GM12878 (cell line): ENCODE data around the gene UCN2. TPM values are rescaled to one million over a fixed set of nuclear protein-coding genes. Genes with fewer than 3 reads are reported as not detected.

Experiments
- ATAC-seq: fragments of 200-7000 bp; cut with Tn5 transposase; 3 replicates; pipeline ENCODE4 v1.9.1; 2020; ENCODE audit warnings: mild to moderate bottlenecking, moderate library complexity
- BruUV-seq: library from RNA; stranded (reverse); fragments of 400-500 nt; replicated peaks from 2 replicates; lab custom pipeline; 2021; lab: Mats Ljungman, UMichigan
- CTCF ChIA-PET: fragments of 300-600 bp; sonication (Branson Sonifier 250); formaldehyde crosslinking; extraction: SDS; loops from one replicate; lab custom pipeline; 2021; ENCODE audit warnings: inconsistent platforms; lab: Yijun Ruan, JAX
- POLR2A ChIA-PET: fragments of 350-600 bp; formaldehyde crosslinking; extraction: SDS; loops from one replicate; lab custom pipeline; 2021; ENCODE audit warnings: inconsistent platforms; lab: Charles Lee
- RAD21 ChIA-PET: fragments of 300-600 bp; sonication (Branson Sonifier 250); formaldehyde crosslinking; loops from one replicate; lab custom pipeline; 2023; ENCODE audit warnings: antibody characterized with exemption; ENCODE audit not compliant: unreplicated experiment; lab: Charles Lee
- SMC1A ChIA-PET: fragments of 300-600 bp; sonication (Branson Sonifier 250); formaldehyde crosslinking; loops from one replicate; lab custom pipeline; 2023; ENCODE audit not compliant: unreplicated experiment, uncharacterized antibody; lab: Charles Lee
- DNase-seq: peaks from one replicate; pipeline ENCODE4 v3.0.0-alpha.2; 2011; ENCODE audit warnings: low read depth, low spot score
- FAIRE-seq: peaks from 3 replicates; lab custom pipeline; 2011; peaks lifted over from hg19 to GRCh38; lab: Jason Lieb, UNC
- H2AFZ ChIP-seq: 2 replicates; pipeline ENCODE4 v1.6.0; 2011; ENCODE audit warnings: low read depth, low read length, control low read depth; ENCODE audit not compliant: control insufficient read depth
- H3K27ac ChIP-seq: 2 replicates; pipeline ENCODE4 v1.5.1; 2011; ENCODE audit warnings: control low read depth; ENCODE audit not compliant: control insufficient read depth, insufficient read depth
- H3K27me3 ChIP-seq, 2 experiments: replicated peaks in 1 of 2; 2 replicates each; pipeline versions ENCODE4 v1.6.0 to v1.6.1; 2011; ENCODE audit warnings: low read length in 1 of 2; ENCODE audit not compliant: control insufficient read depth in 2 of 2, insufficient read depth in 2 of 2
- H3K36me3 ChIP-seq, 2 experiments: 2 replicates each; pipeline ENCODE4 v1.5.1; 2011; ENCODE audit warnings: low read length in 1 of 2; ENCODE audit not compliant: control insufficient read depth in 2 of 2, insufficient read depth in 2 of 2
- H3K4me1 ChIP-seq: 2 replicates; pipeline ENCODE4 v1.6.1; 2011; ENCODE audit warnings: mild to moderate bottlenecking, low read length, moderate library complexity, mixed read lengths; ENCODE audit not compliant: control insufficient read depth, insufficient read depth
- H3K4me2 ChIP-seq: 2 replicates; pipeline ENCODE4 v1.6.0; 2011; ENCODE audit warnings: control low read depth; ENCODE audit not compliant: control insufficient read depth, insufficient read depth
- H3K4me3 ChIP-seq: fragments of 200-600 bp; sonication (generic); 2 replicates; pipeline ENCODE4 v1.5.1; 2016
- H3K79me2 ChIP-seq: 2 replicates; pipeline ENCODE4 v1.6.0; 2011; ENCODE audit warnings: low read length; ENCODE audit not compliant: control insufficient read depth, insufficient read depth
- H3K9ac ChIP-seq: 2 replicates; pipeline ENCODE4 v1.8.0; 2011; ENCODE audit warnings: low read length, control low read depth, mixed read lengths; ENCODE audit not compliant: control insufficient read depth, insufficient read depth
- H3K9me3 ChIP-seq: replicated peaks from 3 replicates; pipeline ENCODE4 v1.5.1; 2011; ENCODE audit warnings: mild to moderate bottlenecking, low read length; ENCODE audit not compliant: control insufficient read depth, insufficient read depth
- H4K20me1 ChIP-seq: 2 replicates; pipeline ENCODE4 v1.6.0; 2011; ENCODE audit not compliant: control insufficient read depth, insufficient read depth
- CREM ChIP-seq: IDR thresholded peaks from 2 replicates; pipeline ENCODE4 v1.6.1; 2014; ENCODE audit warnings: antibody characterized with exemption, low read depth
- HDAC6 ChIP-seq: fragments of 200-600 bp; sonication (generic); IDR thresholded peaks from one replicate; pipeline ENCODE4 v1.8.0; 2017; ENCODE audit warnings: antibody characterized with exemption; ENCODE audit not compliant: unreplicated experiment
- NR2F1 ChIP-seq: fragments of 450-650 bp; conservative IDR thresholded peaks from 2 replicates; pipeline ENCODE4 v1.6.1; 2017; ENCODE audit warnings: mild to moderate bottlenecking
- WGBS: methylation state at CpG from one replicate; pipeline ENCODE4 v1.1.6; 2016; ENCODE audit warnings: low lambda C conversion rate; ENCODE audit not compliant: insufficient replicate concordance, insufficient coverage; ENCODE audit errors: missing lambda C conversion rate; 5-methylcytosine and 5-hydroxymethylcytosine counted together
- in situ Hi-C: fragments of 300-500 bp; cut with MboI; formaldehyde crosslinking; loops from 9 replicates; pipeline ENCODE4 v1.14.3; 2018; ENCODE audit warnings: mixed read lengths
- intact Hi-C: fragments of 100-400 bp; cut with micrococcal nuclease; formaldehyde crosslinking; loops from one replicate; pipeline ENCODE4 v1.14.2; 2022; ENCODE audit not compliant: unreplicated experiment
- polyA plus RNA-seq, 11 experiments: library from polyadenylated mRNA; depleted of rRNA in 4 of 11; unstranded in 6 of 11; stranded (reverse) in 5 of 11; fragments of >200 nt; fragmentation: Nextera tagmentation in 4 of 11; fragmentation: Illumina TruSeq in 1 of 11; extraction: Ambion mirVana in 4 of 11; extraction: Trizol in 1 of 11; gene quantifications; 1 replicate in 1 of 11; 2 replicates in 10 of 11; pipeline versions ENCODE4 v1.2.1 to v1.2.3, GENCODE V29; 2011 to 2016; ENCODE audit warnings: inconsistent platforms in 2 of 11, missing spikeins in 2 of 11, low read depth in 1 of 11
- total RNA-seq, 4 experiments: library from RNA; depleted of rRNA in 3 of 4; stranded (reverse); fragments of >200 nt in 3 of 4; fragmentation: Illumina TruSeq in 1 of 4; extraction: Trizol in 1 of 4; gene quantifications; 2 replicates each; pipeline versions ENCODE4 v1.2.1 to v1.2.3, GENCODE V29; 2013 to 2021
- TF ChIP-seq, protein P1 (sequence below): fragments of 450-650 bp; IDR thresholded peaks from 2 replicates; pipeline ENCODE4 v1.6.1; 2017; ENCODE audit warnings: antibody characterized with exemption, mild to moderate bottlenecking, moderate library complexity
- TF ChIP-seq, protein P2 (sequence below): fragments of 450-650 bp; IDR thresholded peaks from 2 replicates; pipeline ENCODE4 v1.6.1; 2017; ENCODE audit warnings: mild to moderate bottlenecking, moderate library complexity

UCN2 gene
- total and polyA plus RNA-seq, 10 of the 15 experiments (the other 5 are each of a cell fraction or from before 2014, with no cell fraction given) = 0.05 TPM; not detected in 9

DNA sequence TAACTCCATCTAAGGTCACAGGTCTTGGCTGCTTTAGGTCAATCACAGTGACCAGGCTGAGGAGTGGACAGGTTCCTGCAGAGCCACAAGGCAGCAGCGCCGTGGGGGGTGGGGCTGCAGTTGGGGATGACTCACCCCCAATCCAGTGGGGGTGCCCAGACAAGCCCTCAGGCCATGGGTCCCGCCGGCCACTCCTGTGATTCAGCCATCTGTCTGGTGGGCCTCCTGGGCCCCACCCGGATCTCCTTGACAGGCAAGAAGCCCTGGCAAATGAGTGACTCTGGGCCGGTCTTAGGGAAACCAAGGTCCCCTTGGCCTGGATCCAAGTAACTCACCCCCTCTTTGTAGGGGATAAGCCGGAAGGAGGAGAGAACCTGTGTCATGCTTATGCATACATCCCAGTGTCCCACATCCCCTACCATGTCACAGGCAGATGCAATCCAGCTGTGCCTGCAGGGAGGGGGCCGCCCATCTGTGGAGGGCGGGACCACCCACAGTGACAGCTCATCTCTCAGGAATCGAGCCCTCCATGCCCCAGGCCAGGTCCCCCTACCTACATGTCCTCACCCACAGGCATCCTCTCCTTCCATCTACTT is 32.0 kb upstream of the UCN2 start:
- FAIRE-seq = no peak
- intact Hi-C loops = no loop called here
- Histone ChIP-seq H3K4me1 (no peaks in the 10 kb centered on the region; the same call in 1 of the 2 replicates), H3K36me3 (peaks cover 13 to 21% of the 10 kb centered on the region in 2 experiments), H3K4me3 (no peak overlapping the region), H3K27ac (no peak overlapping the region), H4K20me1 (no peaks in the 10 kb centered on the region), H3K9me3 (no peaks in the 10 kb centered on the region), H3K9ac (no peak overlapping the region), H2AFZ (no peak overlapping the region), H3K27me3 (peaks cover 0 to 9% of the 10 kb centered on the region in 2 experiments; a peak in 2 of 4 replicates), H3K79me2 (no peaks in the 10 kb centered on the region), H3K4me2 (no peak overlapping the region)
- ATAC-seq = peak; percentile 41; the same call in 2 of the 3 replicates
- no peak for DNase-seq
- in situ Hi-C loops = no loop called here
- POLR2A ChIA-PET = no interaction called here
- peak; percentile 30; the same call in 1 of the 2 replicates for TF ChIP-seq NR2F1
- TF ChIP-seq, protein P1, sequence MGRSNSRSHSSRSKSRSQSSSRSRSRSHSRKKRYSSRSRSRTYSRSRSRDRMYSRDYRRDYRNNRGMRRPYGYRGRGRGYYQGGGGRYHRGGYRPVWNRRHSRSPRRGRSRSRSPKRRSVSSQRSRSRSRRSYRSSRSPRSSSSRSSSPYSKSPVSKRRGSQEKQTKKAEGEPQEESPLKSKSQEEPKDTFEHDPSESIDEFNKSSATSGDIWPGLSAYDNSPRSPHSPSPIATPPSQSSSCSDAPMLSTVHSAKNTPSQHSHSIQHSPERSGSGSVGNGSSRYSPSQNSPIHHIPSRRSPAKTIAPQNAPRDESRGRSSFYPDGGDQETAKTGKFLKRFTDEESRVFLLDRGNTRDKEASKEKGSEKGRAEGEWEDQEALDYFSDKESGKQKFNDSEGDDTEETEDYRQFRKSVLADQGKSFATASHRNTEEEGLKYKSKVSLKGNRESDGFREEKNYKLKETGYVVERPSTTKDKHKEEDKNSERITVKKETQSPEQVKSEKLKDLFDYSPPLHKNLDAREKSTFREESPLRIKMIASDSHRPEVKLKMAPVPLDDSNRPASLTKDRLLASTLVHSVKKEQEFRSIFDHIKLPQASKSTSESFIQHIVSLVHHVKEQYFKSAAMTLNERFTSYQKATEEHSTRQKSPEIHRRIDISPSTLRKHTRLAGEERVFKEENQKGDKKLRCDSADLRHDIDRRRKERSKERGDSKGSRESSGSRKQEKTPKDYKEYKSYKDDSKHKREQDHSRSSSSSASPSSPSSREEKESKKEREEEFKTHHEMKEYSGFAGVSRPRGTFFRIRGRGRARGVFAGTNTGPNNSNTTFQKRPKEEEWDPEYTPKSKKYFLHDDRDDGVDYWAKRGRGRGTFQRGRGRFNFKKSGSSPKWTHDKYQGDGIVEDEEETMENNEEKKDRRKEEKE = no peak
- no peak for TF ChIP-seq HDAC6
- no peak for TF ChIP-seq CREM
- TF ChIP-seq, protein P2, sequence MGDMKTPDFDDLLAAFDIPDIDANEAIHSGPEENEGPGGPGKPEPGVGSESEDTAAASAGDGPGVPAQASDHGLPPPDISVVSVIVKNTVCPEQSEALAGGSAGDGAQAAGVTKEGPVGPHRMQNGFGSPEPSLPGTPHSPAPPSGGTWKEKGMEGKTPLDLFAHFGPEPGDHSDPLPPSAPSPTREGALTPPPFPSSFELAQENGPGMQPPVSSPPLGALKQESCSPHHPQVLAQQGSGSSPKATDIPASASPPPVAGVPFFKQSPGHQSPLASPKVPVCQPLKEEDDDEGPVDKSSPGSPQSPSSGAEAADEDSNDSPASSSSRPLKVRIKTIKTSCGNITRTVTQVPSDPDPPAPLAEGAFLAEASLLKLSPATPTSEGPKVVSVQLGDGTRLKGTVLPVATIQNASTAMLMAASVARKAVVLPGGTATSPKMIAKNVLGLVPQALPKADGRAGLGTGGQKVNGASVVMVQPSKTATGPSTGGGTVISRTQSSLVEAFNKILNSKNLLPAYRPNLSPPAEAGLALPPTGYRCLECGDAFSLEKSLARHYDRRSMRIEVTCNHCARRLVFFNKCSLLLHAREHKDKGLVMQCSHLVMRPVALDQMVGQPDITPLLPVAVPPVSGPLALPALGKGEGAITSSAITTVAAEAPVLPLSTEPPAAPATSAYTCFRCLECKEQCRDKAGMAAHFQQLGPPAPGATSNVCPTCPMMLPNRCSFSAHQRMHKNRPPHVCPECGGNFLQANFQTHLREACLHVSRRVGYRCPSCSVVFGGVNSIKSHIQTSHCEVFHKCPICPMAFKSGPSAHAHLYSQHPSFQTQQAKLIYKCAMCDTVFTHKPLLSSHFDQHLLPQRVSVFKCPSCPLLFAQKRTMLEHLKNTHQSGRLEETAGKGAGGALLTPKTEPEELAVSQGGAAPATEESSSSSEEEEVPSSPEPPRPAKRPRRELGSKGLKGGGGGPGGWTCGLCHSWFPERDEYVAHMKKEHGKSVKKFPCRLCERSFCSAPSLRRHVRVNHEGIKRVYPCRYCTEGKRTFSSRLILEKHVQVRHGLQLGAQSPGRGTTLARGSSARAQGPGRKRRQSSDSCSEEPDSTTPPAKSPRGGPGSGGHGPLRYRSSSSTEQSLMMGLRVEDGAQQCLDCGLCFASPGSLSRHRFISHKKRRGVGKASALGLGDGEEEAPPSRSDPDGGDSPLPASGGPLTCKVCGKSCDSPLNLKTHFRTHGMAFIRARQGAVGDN = no peak
- 30% methylated on average over 10 of the region's 10 CpGs for WGBS
- no TSS peak for BruUV-seq
- SMC1A ChIA-PET = no interaction called here
- RAD21 ChIA-PET = no interaction called here
- CTCF ChIA-PET = interaction anchor here (0.6 kb wide), 1 partner anchor 17 kb away, joined by 3 read pairs; no protein-coding TSS in a partner anchor
